Chondrocyte (in vitro differentiated cells): ENCODE results near the gene ABI2. TPM values are rescaled to one million over a fixed set of nuclear protein-coding genes. Genes with fewer than 3 reads are reported as not detected.
A peak's percentile ranks its signal among the peaks of the same experiment; 100 is the strongest.

Experiments
- DNase-seq: peaks from one replicate; pipeline ENCODE4 v3.0.0; 2021; ENCODE audit warnings: mixed read lengths, low spot score
- H3K27ac Mint-ChIP-seq: one replicate; pipeline ENCODE4 v1.8.0; 2021; ENCODE audit warnings: mild to moderate bottlenecking, moderate library complexity, mixed read lengths; ENCODE audit not compliant: unreplicated experiment
- H3K27me3 Mint-ChIP-seq: 2 replicates; pipeline ENCODE4 v1.8.0; 2021; ENCODE audit warnings: low read depth, mixed read lengths
- H3K36me3 Mint-ChIP-seq: 2 replicates; pipeline ENCODE4 v1.8.0; 2021; ENCODE audit warnings: low read depth, mixed read lengths
- H3K4me1 Mint-ChIP-seq: 2 replicates; pipeline ENCODE4 v1.8.0; 2021; ENCODE audit warnings: low read depth, mild to moderate bottlenecking, mixed read lengths
- H3K4me3 Mint-ChIP-seq: one replicate; pipeline ENCODE4 v1.8.0; 2021; ENCODE audit warnings: mild to moderate bottlenecking, moderate library complexity, mixed read lengths; ENCODE audit not compliant: unreplicated experiment
- H3K9me3 Mint-ChIP-seq: 2 replicates; pipeline ENCODE4 v1.8.0; 2021; ENCODE audit warnings: low read depth, mixed read lengths
- total RNA-seq: library from RNA; stranded (reverse); gene quantifications from 3 replicates; pipeline ENCODE4 v1.2.1, GENCODE V29; 2021
- TF ChIP-seq, protein P1 (sequence below): fragments of 200-600 bp; sonication (generic); IDR thresholded peaks from 2 replicates; pipeline ENCODE4 v1.5.0; 2021; ENCODE audit warnings: antibody characterized with exemption, mild to moderate bottlenecking, moderate library complexity

ABI2 gene
- total RNA-seq, 1 donor from 2014 or later = 48.1 TPM

- DNase-seq = no peak
- no peaks in the 10 kb centered on the region for H3K27me3 Mint-ChIP-seq
- peaks cover 27% of the 10 kb centered on the region for H3K4me1 Mint-ChIP-seq
- no peaks in the 10 kb centered on the region for H3K9me3 Mint-ChIP-seq
- H3K36me3 Mint-ChIP-seq = peaks cover 39% of the 10 kb centered on the region
- no peak overlapping the region for H3K27ac Mint-ChIP-seq
- TF ChIP-seq, protein P1, sequence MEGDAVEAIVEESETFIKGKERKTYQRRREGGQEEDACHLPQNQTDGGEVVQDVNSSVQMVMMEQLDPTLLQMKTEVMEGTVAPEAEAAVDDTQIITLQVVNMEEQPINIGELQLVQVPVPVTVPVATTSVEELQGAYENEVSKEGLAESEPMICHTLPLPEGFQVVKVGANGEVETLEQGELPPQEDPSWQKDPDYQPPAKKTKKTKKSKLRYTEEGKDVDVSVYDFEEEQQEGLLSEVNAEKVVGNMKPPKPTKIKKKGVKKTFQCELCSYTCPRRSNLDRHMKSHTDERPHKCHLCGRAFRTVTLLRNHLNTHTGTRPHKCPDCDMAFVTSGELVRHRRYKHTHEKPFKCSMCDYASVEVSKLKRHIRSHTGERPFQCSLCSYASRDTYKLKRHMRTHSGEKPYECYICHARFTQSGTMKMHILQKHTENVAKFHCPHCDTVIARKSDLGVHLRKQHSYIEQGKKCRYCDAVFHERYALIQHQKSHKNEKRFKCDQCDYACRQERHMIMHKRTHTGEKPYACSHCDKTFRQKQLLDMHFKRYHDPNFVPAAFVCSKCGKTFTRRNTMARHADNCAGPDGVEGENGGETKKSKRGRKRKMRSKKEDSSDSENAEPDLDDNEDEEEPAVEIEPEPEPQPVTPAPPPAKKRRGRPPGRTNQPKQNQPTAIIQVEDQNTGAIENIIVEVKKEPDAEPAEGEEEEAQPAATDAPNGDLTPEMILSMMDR = no peak
- H3K4me3 Mint-ChIP-seq = no peak overlapping the region
Observed at GRCh38 chr2:203440671-203441070, 112.5 kb downstream of the ABI2 start.

DNA sequence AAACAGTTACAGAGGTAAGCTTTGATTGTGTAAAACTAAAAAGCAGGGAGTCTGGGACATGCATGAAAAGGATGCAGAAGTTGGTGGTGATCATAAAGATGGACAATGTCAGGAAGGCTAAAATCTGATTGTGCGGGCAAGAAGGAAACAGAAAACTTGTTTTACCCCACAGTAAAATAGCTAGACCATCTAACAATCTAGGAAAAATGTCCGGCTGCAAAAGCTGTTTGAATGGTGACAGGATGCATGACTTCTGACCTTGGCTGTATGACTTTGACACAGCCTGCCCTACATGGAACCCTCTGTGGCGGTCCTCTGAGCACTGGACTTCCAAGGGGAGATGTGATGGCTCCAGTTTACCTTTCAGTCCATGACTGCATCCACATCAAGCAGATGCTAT, 113.3 kb downstream of the ABI2 start:
- no peak overlapping the region for H3K27ac Mint-ChIP-seq
- DNase-seq = no peak
- peaks cover 34% of the 10 kb centered on the region for H3K4me1 Mint-ChIP-seq
- H3K4me3 Mint-ChIP-seq = no peak overlapping the region
- no peaks in the 10 kb centered on the region for H3K9me3 Mint-ChIP-seq
- H3K36me3 Mint-ChIP-seq = peaks cover 43% of the 10 kb centered on the region
- TF ChIP-seq, protein P1 = no peak
- H3K27me3 Mint-ChIP-seq = no peaks in the 10 kb centered on the region

- Mint-ChIP-seq H3K36me3 (peaks cover 41% of the 10 kb centered on the region), H3K27ac (no peak overlapping the region), H3K27me3 (no peaks in the 10 kb centered on the region), H3K9me3 (no peaks in the 10 kb centered on the region), H3K4me3 (no peak overlapping the region), H3K4me1 (peaks cover 27% of the 10 kb centered on the region)
- TF ChIP-seq, protein P1 = no peak
- no peak for DNase-seq
Observed at GRCh38 chr2:203442463-203442862, 114.3 kb downstream of the ABI2 start.

DNA sequence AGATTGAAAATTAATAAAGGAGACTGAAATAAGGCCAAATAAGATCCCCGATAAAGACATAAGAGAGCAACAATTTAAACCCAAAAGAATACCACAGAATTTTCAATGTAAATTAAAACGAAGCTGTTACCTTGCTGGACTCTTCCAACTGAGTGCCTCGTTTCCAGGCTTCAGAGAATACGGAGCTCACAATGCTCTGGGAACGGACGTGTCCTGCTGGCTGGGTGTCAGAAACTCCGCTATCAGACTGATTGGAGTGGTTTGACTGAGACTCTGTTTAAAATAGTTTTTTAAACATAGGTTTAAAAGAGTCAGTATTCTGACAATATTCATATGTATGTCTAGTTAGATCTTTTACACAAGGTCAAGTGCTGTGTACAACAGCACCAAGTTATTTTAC, 116.5 kb downstream of the ABI2 start:
- H3K27ac Mint-ChIP-seq = no peak overlapping the region

DNA sequence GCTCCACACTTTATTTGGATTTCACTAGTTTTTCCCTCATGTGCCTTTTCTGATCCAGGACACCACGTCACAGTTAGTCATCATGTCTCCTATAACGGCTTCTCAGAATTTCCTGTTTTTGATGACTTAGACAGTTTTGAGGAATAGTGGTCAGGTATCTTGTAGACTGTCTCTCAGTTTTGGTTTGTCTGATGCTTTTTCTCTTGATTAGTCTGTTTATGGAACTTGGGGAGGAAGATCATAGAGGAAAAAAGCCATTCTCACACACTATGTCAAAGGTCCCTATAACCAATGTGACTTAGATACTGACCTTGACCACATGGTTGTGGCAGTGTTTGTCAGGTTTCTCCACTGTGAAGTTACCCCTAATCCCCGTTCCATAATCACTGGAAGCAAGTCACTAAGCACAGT, 117.9 kb downstream of the ABI2 start:
- H3K4me1 Mint-ChIP-seq = peaks cover 27% of the 10 kb centered on the region
- peak overlapping the region; percentile 87 for H3K27ac Mint-ChIP-seq

More for the DNA sequence above, 116.5 kb downstream of the ABI2 start:
- H3K27me3 Mint-ChIP-seq = no peaks in the 10 kb centered on the region
- H3K36me3 Mint-ChIP-seq = peaks cover 34% of the 10 kb centered on the region
- H3K4me1 Mint-ChIP-seq = peaks cover 15% of the 10 kb centered on the region
- DNase-seq = no peak
- TF ChIP-seq, protein P1 = no peak
- no peaks in the 10 kb centered on the region for H3K9me3 Mint-ChIP-seq
- H3K4me3 Mint-ChIP-seq = no peak overlapping the region

More for the DNA sequence above, 117.9 kb downstream of the ABI2 start:
- Mint-ChIP-seq H3K4me3 (no peak overlapping the region), H3K27me3 (no peaks in the 10 kb centered on the region), H3K36me3 (peaks cover 31% of the 10 kb centered on the region), H3K9me3 (no peaks in the 10 kb centered on the region)
- no peak for DNase-seq
- TF ChIP-seq, protein P1 = no peak
